ENCODE measurements around the gene PNLDC1. TPM values are rescaled to one million over a fixed set of nuclear protein-coding genes. Genes with fewer than 3 reads are reported as not detected.

The PNLDC1 gene
- total and polyA plus RNA-seq, 9 of the 15 experiments (the other 6 are each of a cell fraction or from before 2014, with no cell fraction given) = 0.12 TPM; not detected in 8

- TF ChIP-seq RBM34 (IDR thresholded peaks at IDR 0.05; ENCODE audit: borderline replicate concordance, insufficient read depth, low read length) (no peak), ARID1B (IDR thresholded peaks at IDR 0.05) (no peak), DNMT1 (IDR thresholded peaks at IDR 0.05) (no peak), MYC (IDR thresholded peaks at IDR 0.05; ENCODE audit: low read depth, low read length) (no peak), MYC (CRISPR knock-in tag; IDR thresholded peaks at IDR 0.05; ENCODE audit: borderline replicate concordance, low read depth) (peak; percentile 38; the same call in 1 of the 2 replicates), ID3 (CRISPR knock-in tag; IDR thresholded peaks at IDR 0.05) (no peak), ID3 (tag; IDR thresholded peaks at IDR 0.05) (no peak), CEBPB (tag; IDR thresholded peaks at IDR 0.05) (no peak), SMARCC2 (IDR thresholded peaks at IDR 0.05; ENCODE audit: low read depth) (0 out of 2 replicates have a peak, but pooled peaks have one; percentile 23), GATA2 (CRISPR knock-in tag; IDR thresholded peaks at IDR 0.05) (no peak), MAFK (IDR thresholded peaks at IDR 0.05; ENCODE audit: low read length) (no peak), GABPA (tag; conservative IDR thresholded peaks at IDR 0.05; ENCODE audit: low read depth) (peak; percentile 96), POLR2AphosphoS5 (IDR thresholded peaks at IDR 0.05; ENCODE audit: control insufficient read depth, insufficient read depth, low read depth, low read length) (peak; percentile 18; the same call in 1 of the 2 replicates), GABPB2 (CRISPR knock-in tag; conservative IDR thresholded peaks at IDR 0.05) (0 out of 2 replicates have a peak, but pooled peaks have one; percentile 3), EP300 (IDR thresholded peaks at IDR 0.05; ENCODE audit: low read length) (0 out of 2 replicates have a peak, but pooled peaks have one; percentile 3), TBP (optimal IDR thresholded peaks at IDR 0.05; ENCODE audit: low read depth, low read length) (no peak), ZNF75A (CRISPR knock-in tag; IDR thresholded peaks at IDR 0.05) (0 out of 2 replicates have a peak, but pooled peaks have one; percentile 28), TCF15 (CRISPR knock-in tag; IDR thresholded peaks at IDR 0.05) (no peak), TAL1 (IDR thresholded peaks at IDR 0.05) (no peak)
Measured at GRCh38 chr6:159761129-159761872, 38.8 kb upstream of the PNLDC1 start (continued).
